ENCODE results near the gene ATXN7L2. TPM values are rescaled to one million over a fixed set of nuclear protein-coding genes. Genes with fewer than 3 reads are reported as not detected.

Gene ATXN7L2
- total and polyA plus RNA-seq, 10 of the 15 experiments (the other 5 are each of a cell fraction or from before 2014, with no cell fraction given): 0.27 to 7.4 (median 4.9) TPM

DNA sequence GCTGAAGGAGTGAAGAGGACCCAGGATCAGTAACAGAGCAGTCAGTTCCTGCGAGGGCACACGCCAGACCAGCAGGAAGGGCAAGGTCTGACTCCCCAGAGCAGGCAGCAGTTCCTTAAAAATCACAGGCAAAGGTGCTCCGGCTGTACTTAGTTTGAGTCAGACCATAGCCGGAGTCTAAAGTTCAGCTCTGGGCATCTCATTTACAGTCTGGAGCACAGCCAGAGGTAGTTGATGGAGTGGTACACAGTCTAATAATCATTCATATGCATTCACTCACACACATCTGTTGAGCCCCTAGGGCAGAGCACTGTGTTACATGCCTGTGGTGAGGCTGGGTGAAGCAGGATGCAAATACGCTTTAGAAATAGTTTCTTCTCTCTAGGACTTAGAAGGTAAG lies 33.2 kb downstream of the ATXN7L2 start:
- no peak for FAIRE-seq
- Histone ChIP-seq H2AFZ (ENCODE audit: control insufficient read depth, low read depth, low read length) (no peak overlapping the region), H3K36me3 (ENCODE audit: control insufficient read depth in 2 of 2, insufficient read depth in 2 of 2, low read length in 1 of 2) (no peaks in the 10 kb centered on the region), H3K4me3 (no peak overlapping the region), H3K9me3 (replicated peaks; ENCODE audit: control insufficient read depth, insufficient read depth, low read length) (no peaks in the 10 kb centered on the region), H3K4me2 (ENCODE audit: control insufficient read depth, insufficient read depth) (no peak overlapping the region), H4K20me1 (ENCODE audit: control insufficient read depth, insufficient read depth) (no peaks in the 10 kb centered on the region), H3K9ac (ENCODE audit: control insufficient read depth, insufficient read depth, low read length) (no peak overlapping the region), H3K27ac (ENCODE audit: control insufficient read depth, insufficient read depth) (no peak overlapping the region), H3K27me3 (replicated peaks in 1 of 2; ENCODE audit: control insufficient read depth in 2 of 2, insufficient read depth in 2 of 2, low read length in 1 of 2) (no peaks in the 10 kb centered on the region; a peak in 2 of 4 replicates), H3K79me2 (ENCODE audit: control insufficient read depth, insufficient read depth, low read length) (no peaks in the 10 kb centered on the region), H3K4me1 (ENCODE audit: control insufficient read depth, insufficient read depth, low read length) (no peaks in the 10 kb centered on the region)
- SMC1A ChIA-PET (ENCODE audit: uncharacterized antibody, unreplicated experiment): interaction anchor here (1.1 to 15.8 kb wide), 2 partner anchors 10 to 11 kb away, joined by 3 to 205 read pairs; no protein-coding TSS in a partner anchor
- WGBS (ENCODE audit: insufficient coverage, insufficient replicate concordance, low lambda C conversion rate, missing lambda C conversion rate): 59% methylated on average over 5 of the region's 5 CpGs
- POLR2A ChIA-PET: interaction anchor here (0.7 to 1.0 kb wide), 2 partner anchors 12 to 18 kb away, joined by 3 to 4 read pairs; no protein-coding TSS in a partner anchor
- in situ Hi-C loops (cut with MboI): no loop called here
- intact Hi-C loops (cut with micrococcal nuclease; ENCODE audit: unreplicated experiment): no loop called here
- no peak for DNase-seq (ENCODE audit: low read depth, low spot score)
- BruUV-seq (replicated peaks): no TSS peak
- CTCF ChIA-PET: interaction anchor here (1.7 to 19.4 kb wide), 3 partner anchors 15 to 123 kb away, joined by 4 to 240 read pairs (median 50); partner anchors contain the start of gene CYB561D1
- RAD21 ChIA-PET (ENCODE audit: unreplicated experiment): interaction anchor here (0.5 to 2.4 kb wide), 2 partner anchors 15 to 390 kb away, joined by 4 to 21 read pairs; no protein-coding TSS in a partner anchor
- ATAC-seq: no peak
- TF ChIP-seq EZH2 (IDR thresholded peaks at IDR 0.05; ENCODE audit: borderline replicate concordance, control insufficient read depth, low read depth, low read length) (no peak), ZNF217 (IDR thresholded peaks at IDR 0.05) (no peak), RAD51 (IDR thresholded peaks at IDR 0.05) (no peak), RCOR1 (conservative IDR thresholded peaks at IDR 0.05; ENCODE audit: low read depth, low read length) (no peak), CBX3 (IDR thresholded peaks at IDR 0.05; ENCODE audit: borderline replicate concordance, low read depth) (no peak)
- TF ChIP-seq, protein P1, sequence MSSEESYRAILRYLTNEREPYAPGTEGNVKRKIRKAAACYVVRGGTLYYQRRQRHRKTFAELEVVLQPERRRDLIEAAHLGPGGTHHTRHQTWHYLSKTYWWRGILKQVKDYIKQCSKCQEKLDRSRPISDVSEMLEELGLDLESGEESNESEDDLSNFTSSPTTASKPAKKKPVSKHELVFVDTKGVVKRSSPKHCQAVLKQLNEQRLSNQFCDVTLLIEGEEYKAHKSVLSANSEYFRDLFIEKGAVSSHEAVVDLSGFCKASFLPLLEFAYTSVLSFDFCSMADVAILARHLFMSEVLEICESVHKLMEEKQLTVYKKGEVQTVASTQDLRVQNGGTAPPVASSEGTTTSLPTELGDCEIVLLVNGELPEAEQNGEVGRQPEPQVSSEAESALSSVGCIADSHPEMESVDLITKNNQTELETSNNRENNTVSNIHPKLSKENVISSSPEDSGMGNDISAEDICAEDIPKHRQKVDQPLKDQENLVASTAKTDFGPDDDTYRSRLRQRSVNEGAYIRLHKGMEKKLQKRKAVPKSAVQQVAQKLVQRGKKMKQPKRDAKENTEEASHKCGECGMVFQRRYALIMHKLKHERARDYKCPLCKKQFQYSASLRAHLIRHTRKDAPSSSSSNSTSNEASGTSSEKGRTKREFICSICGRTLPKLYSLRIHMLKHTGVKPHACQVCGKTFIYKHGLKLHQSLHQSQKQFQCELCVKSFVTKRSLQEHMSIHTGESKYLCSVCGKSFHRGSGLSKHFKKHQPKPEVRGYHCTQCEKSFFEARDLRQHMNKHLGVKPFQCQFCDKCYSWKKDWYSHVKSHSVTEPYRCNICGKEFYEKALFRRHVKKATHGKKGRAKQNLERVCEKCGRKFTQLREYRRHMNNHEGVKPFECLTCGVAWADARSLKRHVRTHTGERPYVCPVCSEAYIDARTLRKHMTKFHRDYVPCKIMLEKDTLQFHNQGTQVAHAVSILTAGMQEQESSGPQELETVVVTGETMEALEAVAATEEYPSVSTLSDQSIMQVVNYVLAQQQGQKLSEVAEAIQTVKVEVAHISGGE (CRISPR knock-in tag; IDR thresholded peaks at IDR 0.05): no peak
- TF ChIP-seq, protein P2, sequence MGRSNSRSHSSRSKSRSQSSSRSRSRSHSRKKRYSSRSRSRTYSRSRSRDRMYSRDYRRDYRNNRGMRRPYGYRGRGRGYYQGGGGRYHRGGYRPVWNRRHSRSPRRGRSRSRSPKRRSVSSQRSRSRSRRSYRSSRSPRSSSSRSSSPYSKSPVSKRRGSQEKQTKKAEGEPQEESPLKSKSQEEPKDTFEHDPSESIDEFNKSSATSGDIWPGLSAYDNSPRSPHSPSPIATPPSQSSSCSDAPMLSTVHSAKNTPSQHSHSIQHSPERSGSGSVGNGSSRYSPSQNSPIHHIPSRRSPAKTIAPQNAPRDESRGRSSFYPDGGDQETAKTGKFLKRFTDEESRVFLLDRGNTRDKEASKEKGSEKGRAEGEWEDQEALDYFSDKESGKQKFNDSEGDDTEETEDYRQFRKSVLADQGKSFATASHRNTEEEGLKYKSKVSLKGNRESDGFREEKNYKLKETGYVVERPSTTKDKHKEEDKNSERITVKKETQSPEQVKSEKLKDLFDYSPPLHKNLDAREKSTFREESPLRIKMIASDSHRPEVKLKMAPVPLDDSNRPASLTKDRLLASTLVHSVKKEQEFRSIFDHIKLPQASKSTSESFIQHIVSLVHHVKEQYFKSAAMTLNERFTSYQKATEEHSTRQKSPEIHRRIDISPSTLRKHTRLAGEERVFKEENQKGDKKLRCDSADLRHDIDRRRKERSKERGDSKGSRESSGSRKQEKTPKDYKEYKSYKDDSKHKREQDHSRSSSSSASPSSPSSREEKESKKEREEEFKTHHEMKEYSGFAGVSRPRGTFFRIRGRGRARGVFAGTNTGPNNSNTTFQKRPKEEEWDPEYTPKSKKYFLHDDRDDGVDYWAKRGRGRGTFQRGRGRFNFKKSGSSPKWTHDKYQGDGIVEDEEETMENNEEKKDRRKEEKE (IDR thresholded peaks at IDR 0.05): no peak
- TF ChIP-seq, protein P3, sequence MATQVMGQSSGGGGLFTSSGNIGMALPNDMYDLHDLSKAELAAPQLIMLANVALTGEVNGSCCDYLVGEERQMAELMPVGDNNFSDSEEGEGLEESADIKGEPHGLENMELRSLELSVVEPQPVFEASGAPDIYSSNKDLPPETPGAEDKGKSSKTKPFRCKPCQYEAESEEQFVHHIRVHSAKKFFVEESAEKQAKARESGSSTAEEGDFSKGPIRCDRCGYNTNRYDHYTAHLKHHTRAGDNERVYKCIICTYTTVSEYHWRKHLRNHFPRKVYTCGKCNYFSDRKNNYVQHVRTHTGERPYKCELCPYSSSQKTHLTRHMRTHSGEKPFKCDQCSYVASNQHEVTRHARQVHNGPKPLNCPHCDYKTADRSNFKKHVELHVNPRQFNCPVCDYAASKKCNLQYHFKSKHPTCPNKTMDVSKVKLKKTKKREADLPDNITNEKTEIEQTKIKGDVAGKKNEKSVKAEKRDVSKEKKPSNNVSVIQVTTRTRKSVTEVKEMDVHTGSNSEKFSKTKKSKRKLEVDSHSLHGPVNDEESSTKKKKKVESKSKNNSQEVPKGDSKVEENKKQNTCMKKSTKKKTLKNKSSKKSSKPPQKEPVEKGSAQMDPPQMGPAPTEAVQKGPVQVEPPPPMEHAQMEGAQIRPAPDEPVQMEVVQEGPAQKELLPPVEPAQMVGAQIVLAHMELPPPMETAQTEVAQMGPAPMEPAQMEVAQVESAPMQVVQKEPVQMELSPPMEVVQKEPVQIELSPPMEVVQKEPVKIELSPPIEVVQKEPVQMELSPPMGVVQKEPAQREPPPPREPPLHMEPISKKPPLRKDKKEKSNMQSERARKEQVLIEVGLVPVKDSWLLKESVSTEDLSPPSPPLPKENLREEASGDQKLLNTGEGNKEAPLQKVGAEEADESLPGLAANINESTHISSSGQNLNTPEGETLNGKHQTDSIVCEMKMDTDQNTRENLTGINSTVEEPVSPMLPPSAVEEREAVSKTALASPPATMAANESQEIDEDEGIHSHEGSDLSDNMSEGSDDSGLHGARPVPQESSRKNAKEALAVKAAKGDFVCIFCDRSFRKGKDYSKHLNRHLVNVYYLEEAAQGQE (IDR thresholded peaks at IDR 0.05; ENCODE audit: low read depth, low read length): no peak
- TF ChIP-seq, protein P4, sequence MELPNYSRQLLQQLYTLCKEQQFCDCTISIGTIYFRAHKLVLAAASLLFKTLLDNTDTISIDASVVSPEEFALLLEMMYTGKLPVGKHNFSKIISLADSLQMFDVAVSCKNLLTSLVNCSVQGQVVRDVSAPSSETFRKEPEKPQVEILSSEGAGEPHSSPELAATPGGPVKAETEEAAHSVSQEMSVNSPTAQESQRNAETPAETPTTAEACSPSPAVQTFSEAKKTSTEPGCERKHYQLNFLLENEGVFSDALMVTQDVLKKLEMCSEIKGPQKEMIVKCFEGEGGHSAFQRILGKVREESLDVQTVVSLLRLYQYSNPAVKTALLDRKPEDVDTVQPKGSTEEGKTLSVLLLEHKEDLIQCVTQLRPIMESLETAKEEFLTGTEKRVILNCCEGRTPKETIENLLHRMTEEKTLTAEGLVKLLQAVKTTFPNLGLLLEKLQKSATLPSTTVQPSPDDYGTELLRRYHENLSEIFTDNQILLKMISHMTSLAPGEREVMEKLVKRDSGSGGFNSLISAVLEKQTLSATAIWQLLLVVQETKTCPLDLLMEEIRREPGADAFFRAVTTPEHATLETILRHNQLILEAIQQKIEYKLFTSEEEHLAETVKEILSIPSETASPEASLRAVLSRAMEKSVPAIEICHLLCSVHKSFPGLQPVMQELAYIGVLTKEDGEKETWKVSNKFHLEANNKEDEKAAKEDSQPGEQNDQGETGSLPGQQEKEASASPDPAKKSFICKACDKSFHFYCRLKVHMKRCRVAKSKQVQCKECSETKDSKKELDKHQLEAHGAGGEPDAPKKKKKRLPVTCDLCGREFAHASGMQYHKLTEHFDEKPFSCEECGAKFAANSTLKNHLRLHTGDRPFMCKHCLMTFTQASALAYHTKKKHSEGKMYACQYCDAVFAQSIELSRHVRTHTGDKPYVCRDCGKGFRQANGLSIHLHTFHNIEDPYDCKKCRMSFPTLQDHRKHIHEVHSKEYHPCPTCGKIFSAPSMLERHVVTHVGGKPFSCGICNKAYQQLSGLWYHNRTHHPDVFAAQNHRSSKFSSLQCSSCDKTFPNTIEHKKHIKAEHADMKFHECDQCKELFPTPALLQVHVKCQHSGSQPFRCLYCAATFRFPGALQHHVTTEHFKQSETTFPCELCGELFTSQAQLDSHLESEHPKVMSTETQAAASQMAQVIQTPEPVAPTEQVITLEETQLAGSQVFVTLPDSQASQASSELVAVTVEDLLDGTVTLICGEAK (IDR thresholded peaks at IDR 0.05; ENCODE audit: borderline replicate concordance): no peak

All from GM12878 (cell line).